Right atrium auricular region (tissue), 2 donors: ENCODE data around the gene CCDC169. TPM values are rescaled to one million over a fixed set of nuclear protein-coding genes. Genes with fewer than 3 reads are reported as not detected.

ENCODE experiments used
- DNase-seq: peaks from one replicate; pipeline ENCODE4 v3.0.0-alpha.2; 2019; ENCODE audit warnings: low spot score
- H3K27ac ChIP-seq, 2 donors: fragments of 200-600 bp; sonication (generic); 1 replicate in 1 of 2; 2 replicates in 1 of 2; pipeline ENCODE4 v1.5.1; 2016 to 2019
- H3K27me3 ChIP-seq, 2 donors: fragments of 200-600 bp; sonication (generic); one replicate each; pipeline versions ENCODE4 v1.5.1 to v1.6.0; 2017 to 2019
- H3K36me3 ChIP-seq: fragments of 200-600 bp; sonication (generic); one replicate; pipeline ENCODE4 v1.5.1; 2016
- H3K4me1 ChIP-seq, 2 donors: fragments of 200-600 bp; sonication (generic); one replicate each; pipeline versions ENCODE4 v1.5.1 to v1.6.0; 2017 to 2019
- H3K4me3 ChIP-seq, 2 donors: fragments of 200-600 bp; sonication (generic); 1 replicate in 1 of 2; 2 replicates in 1 of 2; pipeline ENCODE4 v1.5.1; 2017 to 2019; ENCODE audit warnings: mild to moderate bottlenecking in 1 of 2, moderate library complexity in 1 of 2
- H3K9me3 ChIP-seq, 2 donors: fragments of 200-600 bp; sonication (generic); one replicate each; pipeline ENCODE4 v1.5.1; 2019
- total RNA-seq, 2 donors: library from RNA; depleted of rRNA; stranded (reverse); fragments of >200 nt; gene quantifications; one replicate each; pipeline ENCODE4 v1.1.0, GENCODE V29; 2016
- TF ChIP-seq, protein P1 (sequence below), 2 donors: fragments of 200-600 bp; sonication (generic); IDR thresholded peaks; one replicate each; pipeline ENCODE4 v1.5.1; 2019; ENCODE audit warnings: antibody characterized with exemption in 2 of 2

The CCDC169 gene
- total RNA-seq, 2 donors from 2014 or later, result 0.28 to 0.44 TPM

DNA sequence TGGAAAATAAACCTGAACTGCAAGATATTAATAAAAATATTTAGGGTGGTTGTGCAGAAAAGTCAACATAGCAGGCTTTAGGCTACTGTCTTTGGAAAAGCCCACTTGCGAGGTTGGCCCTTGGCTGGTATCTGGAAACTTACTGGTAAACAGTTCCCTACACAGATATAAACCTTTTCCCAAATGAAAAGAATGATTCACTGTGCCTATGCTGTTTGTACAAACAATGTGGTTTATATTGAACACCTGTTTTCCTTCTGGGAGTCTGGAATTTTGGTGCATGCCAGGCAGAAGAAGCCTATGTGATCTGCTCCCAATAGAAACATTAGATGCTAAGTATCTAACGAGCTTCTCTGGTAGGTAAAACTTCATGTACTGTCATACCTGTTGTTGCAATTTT, 53.5 kb downstream of the CCDC169 start:
- Histone ChIP-seq H3K36me3 (no peaks in the 10 kb centered on the region), H3K9me3 (peaks cover 0 to 10% of the 10 kb centered on the region in 2 donors), H3K27me3 (no peaks in the 10 kb centered on the region), H3K27ac (no peak overlapping the region), H3K4me1 (no peaks in the 10 kb centered on the region), H3K4me3 (no peak overlapping the region)
- TF ChIP-seq, protein P1, sequence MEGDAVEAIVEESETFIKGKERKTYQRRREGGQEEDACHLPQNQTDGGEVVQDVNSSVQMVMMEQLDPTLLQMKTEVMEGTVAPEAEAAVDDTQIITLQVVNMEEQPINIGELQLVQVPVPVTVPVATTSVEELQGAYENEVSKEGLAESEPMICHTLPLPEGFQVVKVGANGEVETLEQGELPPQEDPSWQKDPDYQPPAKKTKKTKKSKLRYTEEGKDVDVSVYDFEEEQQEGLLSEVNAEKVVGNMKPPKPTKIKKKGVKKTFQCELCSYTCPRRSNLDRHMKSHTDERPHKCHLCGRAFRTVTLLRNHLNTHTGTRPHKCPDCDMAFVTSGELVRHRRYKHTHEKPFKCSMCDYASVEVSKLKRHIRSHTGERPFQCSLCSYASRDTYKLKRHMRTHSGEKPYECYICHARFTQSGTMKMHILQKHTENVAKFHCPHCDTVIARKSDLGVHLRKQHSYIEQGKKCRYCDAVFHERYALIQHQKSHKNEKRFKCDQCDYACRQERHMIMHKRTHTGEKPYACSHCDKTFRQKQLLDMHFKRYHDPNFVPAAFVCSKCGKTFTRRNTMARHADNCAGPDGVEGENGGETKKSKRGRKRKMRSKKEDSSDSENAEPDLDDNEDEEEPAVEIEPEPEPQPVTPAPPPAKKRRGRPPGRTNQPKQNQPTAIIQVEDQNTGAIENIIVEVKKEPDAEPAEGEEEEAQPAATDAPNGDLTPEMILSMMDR (IDR thresholded peaks at IDR 0.05), result no peak
- DNase-seq, result no peak

GRCh38 chr13:36242761-36243160, 54.9 kb downstream of the CCDC169 start:
- no peak overlapping the region for H3K27ac ChIP-seq
- H3K9me3 ChIP-seq, result peaks cover 0 to 10% of the 10 kb centered on the region in 2 donors
- H3K27me3 ChIP-seq, result no peaks in the 10 kb centered on the region
- no peak for DNase-seq
- no peaks in the 10 kb centered on the region for H3K4me1 ChIP-seq
- no peaks in the 10 kb centered on the region for H3K36me3 ChIP-seq
- H3K4me3 ChIP-seq, result no peak overlapping the region
- TF ChIP-seq, protein P1 (IDR thresholded peaks at IDR 0.05), result no peak

DNA sequence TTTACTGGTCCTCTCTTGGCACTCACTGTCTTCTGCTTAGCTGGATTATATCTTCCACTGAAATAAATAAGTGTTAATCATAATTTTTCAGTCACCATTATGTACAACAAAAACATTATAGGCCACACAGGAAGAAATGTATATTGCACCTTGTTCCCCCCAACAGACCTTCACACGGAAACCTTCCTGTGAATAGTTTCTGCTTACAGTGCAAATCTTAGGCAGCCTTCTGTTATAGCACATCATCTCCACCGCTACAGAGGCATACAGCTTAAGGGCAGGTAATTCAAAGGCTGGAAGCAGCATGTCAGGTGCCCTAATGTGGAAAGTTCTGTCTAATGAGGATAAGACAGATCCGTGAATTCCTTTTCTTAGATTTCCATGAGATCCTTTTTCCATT, 66.4 kb downstream of the CCDC169 start:
- H3K27me3 ChIP-seq, result no peaks in the 10 kb centered on the region
- TF ChIP-seq, protein P1 (IDR thresholded peaks at IDR 0.05), result no peak
- DNase-seq, result no peak

DNA sequence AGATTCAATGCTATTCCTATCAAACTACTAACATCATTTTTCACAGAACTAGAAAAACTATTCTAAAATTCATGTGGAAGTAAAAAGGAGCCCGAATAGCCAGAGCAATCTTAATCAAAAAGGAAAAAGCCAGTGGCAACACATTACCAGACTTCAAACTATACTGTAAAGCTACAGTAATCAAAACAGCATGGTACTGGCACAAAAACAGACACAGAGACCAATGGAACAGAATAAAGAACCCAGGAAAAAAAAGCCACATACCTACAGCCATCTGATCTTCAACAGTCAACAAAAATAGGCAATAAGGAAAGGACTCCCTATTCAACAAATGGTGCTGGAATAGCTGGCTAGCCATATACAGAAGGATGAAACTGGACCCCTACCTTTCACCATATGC, 72.9 kb downstream of the CCDC169 start:
- no peak overlapping the region for H3K4me3 ChIP-seq
- peaks cover 0 to 22% of the 10 kb centered on the region in 2 donors for H3K9me3 ChIP-seq
- no peaks in the 10 kb centered on the region for H3K4me1 ChIP-seq
- TF ChIP-seq, protein P1 (IDR thresholded peaks at IDR 0.05), result no peak
- H3K27me3 ChIP-seq, result no peaks in the 10 kb centered on the region
- no peak overlapping the region for H3K27ac ChIP-seq
- no peaks in the 10 kb centered on the region for H3K36me3 ChIP-seq
- no peak for DNase-seq

More for the DNA sequence above, 66.4 kb downstream of the CCDC169 start:
- Histone ChIP-seq H3K9me3 (peaks cover 0 to 25% of the 10 kb centered on the region in 2 donors), H3K36me3 (no peaks in the 10 kb centered on the region), H3K4me3 (no peak overlapping the region), H3K4me1 (no peaks in the 10 kb centered on the region), H3K27ac (no peak overlapping the region)

- Histone ChIP-seq H3K27ac (no peak overlapping the region), H3K4me3 (no peak overlapping the region), H3K9me3 (peaks cover 0 to 11% of the 10 kb centered on the region in 2 donors), H3K4me1 (no peaks in the 10 kb centered on the region), H3K27me3 (no peaks in the 10 kb centered on the region), H3K36me3 (no peaks in the 10 kb centered on the region)
- TF ChIP-seq, protein P1 (IDR thresholded peaks at IDR 0.05), result no peak
- DNase-seq, result no peak
These were observed 77.7 kb downstream of the CCDC169 start for GRCh38 chr13:36219883-36220282.

- H3K27ac ChIP-seq, result no peak overlapping the region
- no peaks in the 10 kb centered on the region for H3K4me1 ChIP-seq
- H3K36me3 ChIP-seq, result no peaks in the 10 kb centered on the region
- H3K27me3 ChIP-seq, result no peaks in the 10 kb centered on the region
- H3K9me3 ChIP-seq, result no peaks in the 10 kb centered on the region
- TF ChIP-seq, protein P1 (IDR thresholded peaks at IDR 0.05), result no peak
- no peak for DNase-seq
- no peak overlapping the region for H3K4me3 ChIP-seq
These were observed 80.2 kb downstream of the CCDC169 start for GRCh38 chr13:36217456-36217855.
